Small intestine (tissue), 7 donors: Measurements from ENCODE around the gene ENOX1. TPM values are rescaled to one million over a fixed set of nuclear protein-coding genes. Genes with fewer than 3 reads are reported as not detected.

ENCODE experiments used
- DNase-seq, 2 donors: peaks; one replicate each; pipeline versions ENCODE4 v3.0.0 to v3.0.0-alpha.2; 2013
- FAIRE-seq: peaks from 2 replicates; lab custom pipeline; 2012; peaks lifted over from hg19 to GRCh38; lab: Jason Lieb, UNC
- H3K27ac ChIP-seq, 3 donors: one replicate each; pipeline ENCODE4 v1.5.1; 2013; ENCODE audit warnings: low read length in 2 of 3, mild to moderate bottlenecking in 2 of 3, control low read depth in 1 of 3, inconsistent platforms in 1 of 3, low read depth in 1 of 3, moderate library complexity in 1 of 3
- H3K27me3 ChIP-seq, 3 donors: one replicate each; pipeline ENCODE4 v1.6.1; 2013; ENCODE audit warnings: low read length in 3 of 3, inconsistent platforms in 1 of 3; ENCODE audit not compliant: control insufficient read depth in 3 of 3, insufficient read depth in 3 of 3
- H3K36me3 ChIP-seq, 3 donors: one replicate each; pipeline ENCODE4 v1.6.1; 2013; ENCODE audit warnings: low read length in 3 of 3, inconsistent platforms in 1 of 3, low read depth in 1 of 3, mild to moderate bottlenecking in 1 of 3, moderate library complexity in 1 of 3; ENCODE audit not compliant: control insufficient read depth in 3 of 3, insufficient read depth in 2 of 3
- H3K4me1 ChIP-seq, 3 donors: one replicate each; pipeline ENCODE4 v1.6.1; 2013; ENCODE audit warnings: low read length in 2 of 3, inconsistent platforms in 1 of 3, low read depth in 1 of 3, mild to moderate bottlenecking in 1 of 3, moderate library complexity in 1 of 3; ENCODE audit not compliant: control insufficient read depth in 3 of 3, insufficient read depth in 2 of 3
- H3K4me3 ChIP-seq, 3 donors: one replicate each; pipeline ENCODE4 v1.5.1; 2013; ENCODE audit warnings: low read length in 3 of 3, control low read depth in 1 of 3, inconsistent platforms in 1 of 3, low read depth in 1 of 3, mild to moderate bottlenecking in 1 of 3, moderate library complexity in 1 of 3
- H3K9me3 ChIP-seq, 2 donors: one replicate each; pipeline ENCODE4 v1.6.1; 2013; ENCODE audit warnings: low read depth in 1 of 2, low read length in 1 of 2; ENCODE audit not compliant: control insufficient read depth in 2 of 2, insufficient read depth in 1 of 2
- WGBS, 3 donors: extraction: QIAGEN DNeasy Blood & Tissue Kit; methylation state at CpG; one replicate each; pipeline ENCODE4 v1.1.7; 2013; 5-methylcytosine and 5-hydroxymethylcytosine counted together
- polyA plus RNA-seq, 4 donors: library from polyadenylated mRNA; stranded (reverse) in 3 of 4; unstranded in 1 of 4; fragments of 200-250 nt in 3 of 4; fragments of 120-200 nt in 1 of 4; gene quantifications; one replicate each; pipeline versions ENCODE4 v1.2.1 to v1.2.3, GENCODE V29; 2013
- donor health status: healthy with polysubstance abuse.
- donor health status: control.
- donor health status: control.
- donor health status: Bipolar disorder and iron deficiency.
- donor health status: healthy.

ENOX1 gene
- polyA plus RNA-seq, 4 donors, result 0.27 to 0.87 (median 0.72) TPM; not detected in 1

GRCh38 chr13:43246382-43246781, 540.4 kb downstream of the ENOX1 start:
- 57 to 67% (median 62%) methylated on average over 3 of the region's 3 CpGs for WGBS, 3 donors
- no peak for FAIRE-seq

DNA sequence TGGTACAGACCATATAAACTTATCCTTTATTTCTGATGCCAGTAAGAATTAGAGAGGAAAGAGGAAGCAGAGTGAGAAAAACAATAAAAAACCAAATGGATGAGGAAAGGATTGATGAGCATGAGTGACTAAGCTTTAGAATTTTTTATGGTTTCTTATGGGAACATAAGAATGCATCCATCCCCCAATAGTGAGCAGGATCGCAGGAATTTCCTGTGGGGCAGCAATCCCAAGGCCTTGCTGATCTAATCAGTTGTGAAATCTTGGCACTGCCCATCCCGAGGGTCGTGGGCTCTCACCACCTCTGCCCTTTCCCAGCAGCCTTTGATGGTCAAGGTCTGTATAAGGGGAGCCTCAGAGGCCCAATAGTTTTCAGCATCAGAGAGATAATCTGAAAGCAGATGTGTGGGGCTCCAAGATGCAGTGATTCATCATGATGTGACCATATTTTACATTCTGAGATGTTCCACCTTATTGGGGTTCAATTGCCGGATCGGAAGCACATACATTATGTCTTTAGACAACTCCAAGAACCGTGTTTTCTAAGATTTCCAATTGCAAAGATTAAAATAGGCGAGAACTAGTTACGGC, 541.3 kb downstream of the ENOX1 start:
- no peaks in the 10 kb centered on the region for H3K9me3 ChIP-seq
- whole genome bisulfite sequencing, 3 donors, result 75 to 81% (median 79%) methylated on average over 8 of the region's 8 CpGs
- H3K27me3 ChIP-seq, result no peaks in the 10 kb centered on the region
- no peaks in the 10 kb centered on the region for H3K36me3 ChIP-seq
- H3K4me3 ChIP-seq, result no peak overlapping the region
- H3K4me1 ChIP-seq, result no peaks in the 10 kb centered on the region
- DNase-seq, result no peak
- no peak for FAIRE-seq
- no peak overlapping the region for H3K27ac ChIP-seq

More at GRCh38 chr13:43246382-43246781, 540.4 kb downstream of the ENOX1 start:
- Histone ChIP-seq H3K4me1 (no peaks in the 10 kb centered on the region), H3K9me3 (no peaks in the 10 kb centered on the region), H3K27ac (no peak overlapping the region), H3K36me3 (no peaks in the 10 kb centered on the region), H3K27me3 (no peaks in the 10 kb centered on the region), H3K4me3 (no peak overlapping the region)
- DNase-seq, result no peak

GRCh38 chr13:43244481-43244880, 542.3 kb downstream of the ENOX1 start:
- H3K4me1 ChIP-seq, result no peaks in the 10 kb centered on the region
- WGBS, 3 donors, result 81 to 87% (median 84%) methylated on average over 5 of the region's 5 CpGs
- no peaks in the 10 kb centered on the region for H3K9me3 ChIP-seq
- no peaks in the 10 kb centered on the region for H3K27me3 ChIP-seq
- no peak overlapping the region for H3K4me3 ChIP-seq
- no peaks in the 10 kb centered on the region for H3K36me3 ChIP-seq
- FAIRE-seq, result no peak
- DNase-seq, result no peak
- H3K27ac ChIP-seq, result no peak overlapping the region

DNA sequence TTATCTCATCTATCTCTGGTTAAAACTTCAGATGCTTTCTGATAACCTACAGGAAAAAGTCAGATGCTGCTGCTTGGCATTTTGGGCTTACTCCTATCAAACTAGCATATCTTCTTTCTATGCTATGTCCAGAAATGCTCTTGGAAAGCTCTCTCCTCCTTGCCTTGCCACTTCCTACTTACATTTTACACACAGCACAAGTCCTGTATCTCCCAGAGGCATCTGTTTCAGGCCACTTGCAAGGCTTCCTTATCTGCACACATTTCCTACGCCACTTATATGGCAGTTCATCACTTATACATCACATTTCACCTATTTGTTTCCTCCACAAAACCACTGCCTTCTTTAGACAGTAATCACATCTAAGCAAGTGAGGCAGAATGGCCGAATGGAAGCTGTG, 543.1 kb downstream of the ENOX1 start:
- DNase-seq, result no peak
- H3K4me3 ChIP-seq, result no peak overlapping the region
- H3K9me3 ChIP-seq, result no peaks in the 10 kb centered on the region
- 47 to 68% (median 64%) methylated on average over 2 of the region's 2 CpGs for WGBS, 3 donors
- FAIRE-seq, result no peak
- H3K27me3 ChIP-seq, result no peaks in the 10 kb centered on the region
- H3K36me3 ChIP-seq, result no peaks in the 10 kb centered on the region
- H3K4me1 ChIP-seq, result no peaks in the 10 kb centered on the region
- no peak overlapping the region for H3K27ac ChIP-seq

DNA sequence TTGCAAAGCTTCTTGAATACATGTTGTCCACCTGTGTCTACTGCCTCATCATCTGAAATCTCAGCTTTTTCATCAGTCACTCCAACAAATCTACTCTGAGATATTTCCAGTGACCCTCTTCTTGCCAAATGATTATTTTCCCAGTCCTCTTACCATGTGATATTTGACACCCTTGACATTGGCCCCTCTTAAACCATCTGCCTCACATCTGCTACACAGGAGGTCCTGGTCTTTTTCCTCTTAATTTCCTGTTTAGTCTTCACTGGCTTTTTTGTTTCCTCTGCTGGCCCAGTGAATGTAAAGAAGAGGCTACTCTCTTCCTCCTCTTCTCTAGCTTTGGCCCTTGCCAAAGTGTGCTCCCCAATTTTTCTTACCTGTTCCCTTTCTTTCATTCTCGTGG, 544.7 kb downstream of the ENOX1 start:
- FAIRE-seq, result no peak
- 60 to 73% (median 71%) methylated on average over 1 of the region's 1 CpG for WGBS, 3 donors

DNA sequence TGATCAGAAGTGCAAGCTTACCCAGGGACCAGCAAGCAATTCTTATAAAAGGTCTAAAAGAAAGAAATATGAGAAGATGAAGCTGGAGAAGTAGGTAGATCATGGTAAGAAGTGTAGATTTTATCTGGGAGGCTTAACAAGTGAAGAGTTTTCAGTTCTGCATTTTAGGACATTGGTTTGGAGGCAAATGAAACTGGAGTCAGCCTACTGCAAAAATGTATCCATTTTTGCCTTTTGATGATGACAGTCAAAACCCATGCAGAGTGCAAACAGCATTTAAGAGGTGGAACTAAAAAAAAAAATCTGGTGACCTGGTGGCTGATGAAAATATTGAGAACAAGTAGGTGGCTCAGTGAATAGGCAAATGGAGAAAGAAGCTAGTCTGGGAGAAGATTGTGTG, 546.5 kb downstream of the ENOX1 start:
- DNase-seq (no peak), FAIRE-seq (no peak)
- no peaks in the 10 kb centered on the region for H3K9me3 ChIP-seq
- no peak overlapping the region for H3K27ac ChIP-seq
- H3K4me1 ChIP-seq, result no peaks in the 10 kb centered on the region
- H3K27me3 ChIP-seq, result no peaks in the 10 kb centered on the region
- no peak overlapping the region for H3K4me3 ChIP-seq
- no peaks in the 10 kb centered on the region for H3K36me3 ChIP-seq

More for the DNA sequence above, 544.7 kb downstream of the ENOX1 start:
- no peaks in the 10 kb centered on the region for H3K36me3 ChIP-seq
- H3K27me3 ChIP-seq, result no peaks in the 10 kb centered on the region
- H3K27ac ChIP-seq, result no peak overlapping the region
- DNase-seq, result no peak
- no peaks in the 10 kb centered on the region for H3K4me1 ChIP-seq
- no peak overlapping the region for H3K4me3 ChIP-seq
- H3K9me3 ChIP-seq, result no peaks in the 10 kb centered on the region

DNA sequence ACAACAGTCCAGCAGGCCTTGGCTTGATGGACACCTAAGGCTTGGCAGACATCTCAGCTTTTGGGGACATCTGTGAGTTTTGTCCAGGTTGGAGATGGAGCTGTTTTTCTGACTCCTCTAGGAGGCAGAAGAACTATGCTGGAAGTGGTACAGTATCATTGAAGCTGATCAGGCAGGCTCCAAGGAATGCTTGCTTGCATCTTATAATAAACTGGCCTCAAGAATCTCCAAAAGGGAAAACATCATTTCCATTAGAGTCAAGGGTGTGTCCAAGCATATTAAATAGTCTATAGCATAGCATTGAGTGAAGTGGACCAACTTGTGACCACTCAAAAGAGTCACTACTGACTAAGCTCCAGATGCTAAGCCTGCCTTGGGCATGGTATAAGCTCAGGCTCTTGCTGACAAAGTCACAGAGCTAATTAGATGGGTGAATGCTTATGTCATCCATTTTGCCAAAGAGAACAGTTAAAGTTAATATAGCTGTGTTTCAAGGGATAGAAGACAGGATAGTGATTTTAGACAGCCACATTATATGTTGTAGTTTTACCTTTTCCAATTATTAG, 547.4 kb downstream of the ENOX1 start:
- no peaks in the 10 kb centered on the region for H3K27me3 ChIP-seq
- no peaks in the 10 kb centered on the region for H3K36me3 ChIP-seq
- H3K27ac ChIP-seq, result no peak overlapping the region
- H3K4me1 ChIP-seq, result no peaks in the 10 kb centered on the region
- H3K9me3 ChIP-seq, result no peaks in the 10 kb centered on the region
- DNase-seq (no peak), FAIRE-seq (no peak)
- no peak overlapping the region for H3K4me3 ChIP-seq

DNA sequence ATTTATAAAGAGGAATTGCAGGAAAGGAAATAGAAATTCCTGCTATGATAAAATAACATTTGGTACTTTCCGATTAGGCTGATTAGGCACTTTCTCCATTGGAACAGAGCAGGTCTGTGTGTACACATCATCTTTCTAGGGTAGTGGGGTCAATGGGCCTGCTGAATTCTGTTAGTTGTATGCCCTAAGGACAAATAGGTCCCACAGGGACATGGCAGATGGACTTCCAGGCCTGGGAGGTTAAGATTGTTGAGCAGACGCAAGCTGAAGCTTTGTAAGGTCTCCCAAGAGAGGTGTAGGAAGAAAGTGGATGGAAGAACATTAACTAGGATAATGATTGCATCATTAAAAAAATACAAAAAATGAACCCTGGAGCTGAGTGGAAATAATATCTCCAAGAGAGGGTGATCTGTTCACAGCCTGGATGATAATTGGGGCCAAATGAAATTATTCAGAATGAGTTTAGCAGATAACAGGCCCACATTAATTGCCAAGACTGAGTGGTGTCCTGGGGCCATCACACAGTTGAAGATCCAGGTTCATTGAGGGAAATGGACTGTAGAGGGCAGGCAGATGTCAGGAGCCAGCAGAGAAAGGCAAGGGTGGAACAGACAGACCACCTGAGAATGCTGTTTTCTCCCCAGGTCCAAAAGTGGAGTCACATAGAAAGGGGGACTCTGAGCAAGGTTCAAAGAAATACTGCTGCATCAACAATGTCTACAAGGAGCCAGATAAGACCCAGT, 548.3 kb downstream of the ENOX1 start:
- FAIRE-seq, result no peak
- Histone ChIP-seq H3K4me1 (no peaks in the 10 kb centered on the region), H3K27me3 (no peaks in the 10 kb centered on the region), H3K4me3 (no peak overlapping the region), H3K27ac (no peak overlapping the region), H3K36me3 (no peaks in the 10 kb centered on the region), H3K9me3 (no peaks in the 10 kb centered on the region)
- WGBS, 3 donors, result 91 to 97% (median 94%) methylated on average over 2 of the region's 2 CpGs
- no peak for DNase-seq
